Adrenal gland (tissue), 12 donors: Measurements from ENCODE around the gene MAGEF1. TPM values are rescaled to one million over a fixed set of nuclear protein-coding genes. Genes with fewer than 3 reads are reported as not detected.
A peak's percentile ranks its signal among the peaks of the same experiment; 100 is the strongest.

Source experiments
- DNase-seq, 7 donors: peaks; one replicate each; pipeline ENCODE4 v3.0.0-alpha.2; 2019 to 2020
- H3K27ac ChIP-seq, 5 donors: fragments of 200-600 bp; sonication (generic) in 4 of 5; 1 replicate in 3 of 5; 2 replicates in 2 of 5; pipeline versions ENCODE4 v1.5.1 to v1.8.0; 2016 to 2020; ENCODE audit warnings: mild to moderate bottlenecking in 1 of 5
- H3K27me3 ChIP-seq: fragments of 200-600 bp; 2 replicates; pipeline ENCODE4 v1.8.0; 2021
- H3K36me3 ChIP-seq, 2 donors: fragments of 200-600 bp; replicated peaks in 1 of 2; 1 replicate in 1 of 2; 2 replicates in 1 of 2; pipeline versions ENCODE4 v1.5.1 to v1.8.0; 2018 to 2022
- H3K4me1 ChIP-seq, 2 donors: fragments of 200-600 bp; replicated peaks in 1 of 2; 1 replicate in 1 of 2; 2 replicates in 1 of 2; pipeline versions ENCODE4 v1.5.1 to v1.8.0; 2018 to 2021
- H3K4me3 ChIP-seq, 4 donors: fragments of 200-600 bp; sonication (generic) in 3 of 4; one replicate each; pipeline ENCODE4 v1.5.1; 2016 to 2018
- H3K9me3 ChIP-seq, 3 donors: fragments of 200-600 bp; sonication (generic) in 1 of 3; replicated peaks in 1 of 3; 1 replicate in 2 of 3; 2 replicates in 1 of 3; pipeline versions ENCODE4 v1.5.1 to v1.8.0; 2016 to 2021
- CTCF ChIP-seq, 6 experiments: fragments of 450-650 bp in 4 of 6; fragments of 200-600 bp in 2 of 6; sonication (generic) in 1 of 6; IDR thresholded peaks; 1 replicate in 5 of 6; 2 replicates in 1 of 6; pipeline versions ENCODE4 v1.5.1 to v1.8.0; 2016 to 2021; ENCODE audit warnings: antibody characterized with exemption in 6 of 6, mild to moderate bottlenecking in 2 of 6, moderate library complexity in 1 of 6
- POLR2A ChIP-seq, 2 donors: fragments of 450-650 bp; IDR thresholded peaks; one replicate each; pipeline ENCODE4 v1.6.1; 2017; ENCODE audit warnings: antibody characterized with exemption in 2 of 2, mild to moderate bottlenecking in 2 of 2, moderate library complexity in 1 of 2
- WGBS, 4 donors: extraction: QIAGEN DNeasy Blood & Tissue Kit in 2 of 4; methylation state at CpG; one replicate each; pipeline versions ENCODE4 v1.1.5 to v1.1.7; 2013 to 2017; 5-methylcytosine and 5-hydroxymethylcytosine counted together
- intact Hi-C, 2 donors: fragments of 100-400 bp; cut with DNase I; formaldehyde crosslinking; loops; one replicate each; pipeline versions ENCODE4 v1.14.1 to v1.15.0; 2022 to 2023
- polyA plus RNA-seq, 3 donors: library from polyadenylated mRNA; stranded (reverse); fragments of 200-250 nt in 2 of 3; fragments of 350-450 nt in 1 of 3; fragmentation: Illumina TruSeq in 1 of 3; extraction: RNeasy Lipid Tissue Mini Kit (QIAGEN cat#74804) in 1 of 3; gene quantifications; one replicate each; pipeline ENCODE4 v1.2.3, GENCODE V29; 2013 to 2014
- total RNA-seq, 9 donors: library from RNA; depleted of rRNA in 4 of 9; stranded (reverse); fragments of >200 nt in 4 of 9; fragments of 120-200 nt in 1 of 9; fragmentation: NEBNext Ultra II Directional in 1 of 9; extraction: Animal tissue kit (Norgen Biotek cat#: 25700) in 1 of 9; gene quantifications; one replicate each; pipeline versions ENCODE4 v1.1.0 to v1.2.4, GENCODE V29; 2013 to 2023
- donor health status: healthy with polysubstance abuse.
- donor health status: Bipolar disorder and iron deficiency.
- donor health status: DM: yes; HTN: yes; CAD: no.
- donor health status: DM: no; HTN: no; CAD: no.
- donor health status: DM: no; HTN: no; CAD: no.
- donor health status: DM: yes; HTN: yes; CAD: no.

The MAGEF1 gene
- total and polyA plus RNA-seq, 12 donors = 22.1 to 69.1 (median 36.3) TPM

- Histone ChIP-seq H3K27ac (no peak overlapping the region), H3K36me3 (no peaks in the 10 kb centered on the region), H3K9me3 (no peaks in the 10 kb centered on the region), H3K27me3 (no peaks in the 10 kb centered on the region), H3K4me1 (no peaks in the 10 kb centered on the region), H3K4me3 (no peak overlapping the region)
- intact Hi-C loops = no loop called here
- DNase-seq = peak in 1 of 7 donors; percentile 21
- TF ChIP-seq POLR2A (IDR thresholded peaks at IDR 0.05) = no peak
- TF ChIP-seq CTCF (IDR thresholded peaks at IDR 0.05) = no peak
- WGBS, 4 donors = 75 to 92% (median 90%) methylated on average over 8 of the region's 8 CpGs
Observed at GRCh38 chr3:184741259-184741556, 29.3 kb upstream of the MAGEF1 start.

DNA sequence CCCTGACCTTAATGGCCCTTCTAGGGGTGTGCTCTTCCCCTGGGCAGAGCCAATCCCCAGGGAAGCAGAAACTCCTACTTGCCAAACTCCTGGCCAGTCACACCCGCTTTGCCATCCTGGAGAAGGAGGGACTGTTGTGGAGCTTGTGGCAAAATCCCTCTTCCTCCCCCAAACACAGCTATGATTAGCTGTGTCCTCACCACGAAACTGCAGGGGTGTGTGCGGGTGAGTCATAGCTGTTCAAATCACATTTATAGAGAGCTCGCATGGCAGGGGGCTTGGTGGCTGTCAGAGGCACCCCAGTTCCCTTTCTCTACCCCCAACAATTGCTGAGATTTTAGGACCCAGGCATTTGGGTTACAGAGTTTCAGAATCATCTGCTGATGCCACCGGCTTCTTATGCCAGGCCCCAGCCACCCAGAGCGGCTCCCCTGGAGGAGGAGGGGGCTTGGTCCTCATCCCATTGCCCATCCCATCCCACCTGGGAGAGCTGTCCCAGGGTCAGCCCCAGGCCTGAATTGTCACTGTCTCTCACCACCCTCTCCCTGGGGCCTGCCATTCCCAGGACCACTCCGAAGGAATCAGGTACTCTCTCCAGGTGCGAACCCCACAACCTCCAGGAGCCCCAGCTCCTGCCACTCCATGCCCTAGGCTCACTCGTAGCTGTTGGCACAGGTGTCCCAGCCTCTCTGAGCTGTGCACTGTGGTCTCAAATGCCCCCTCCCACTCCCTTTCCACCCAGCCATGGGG lies 28.8 kb upstream of the MAGEF1 start:
- no peaks in the 10 kb centered on the region for H3K9me3 ChIP-seq
- WGBS, 4 donors = 83 to 91% (median 85%) methylated on average over 7 to 9 of the region's 9 CpGs
- no peaks in the 10 kb centered on the region for H3K4me1 ChIP-seq
- no peaks in the 10 kb centered on the region for H3K27me3 ChIP-seq
- intact Hi-C loops = no loop called here
- no peaks in the 10 kb centered on the region for H3K36me3 ChIP-seq
- DNase-seq = peak in 2 of 7 donors; percentile 8 to 25
- H3K4me3 ChIP-seq = no peak overlapping the region
- TF ChIP-seq CTCF (IDR thresholded peaks at IDR 0.05) (no peak), POLR2A (IDR thresholded peaks at IDR 0.05) (no peak)
- no peak overlapping the region for H3K27ac ChIP-seq

- Histone ChIP-seq H3K4me1 (no peaks in the 10 kb centered on the region), H3K27me3 (no peaks in the 10 kb centered on the region), H3K4me3 (no peak overlapping the region), H3K9me3 (no peaks in the 10 kb centered on the region), H3K36me3 (no peaks in the 10 kb centered on the region), H3K27ac (no peak overlapping the region)
- TF ChIP-seq CTCF (IDR thresholded peaks at IDR 0.05) (no peak), POLR2A (IDR thresholded peaks at IDR 0.05) (no peak)
- 85 to 92% (median 89%) methylated on average over 5 of the region's 5 CpGs for WGBS, 4 donors
- no peak for DNase-seq
- intact Hi-C loops = no loop called here
Observed at GRCh38 chr3:184739594-184740505, 28.0 kb upstream of the MAGEF1 start.

GRCh38 chr3:184738982-184739381 lies 27.1 kb upstream of the MAGEF1 start:
- DNase-seq = peak in 2 of 7 donors; percentile 10 to 24
- TF ChIP-seq CTCF (IDR thresholded peaks at IDR 0.05) (no peak), POLR2A (IDR thresholded peaks at IDR 0.05) (no peak)
- no peak overlapping the region for H3K4me3 ChIP-seq
- H3K4me1 ChIP-seq = no peaks in the 10 kb centered on the region
- 94 to 96% (median 95%) methylated on average over 3 to 4 of the region's 4 CpGs for WGBS, 4 donors
- H3K36me3 ChIP-seq = no peaks in the 10 kb centered on the region
- no peak overlapping the region for H3K27ac ChIP-seq
- H3K27me3 ChIP-seq = no peaks in the 10 kb centered on the region
- no peaks in the 10 kb centered on the region for H3K9me3 ChIP-seq
- intact Hi-C loops = no loop called here
